HepG2 (cell line): ENCODE results near the gene ZNF134. TPM values are rescaled to one million over a fixed set of nuclear protein-coding genes. Genes with fewer than 3 reads are reported as not detected.

ENCODE experiments used
- ATF7 ChIP-seq, 2 experiments: fragments of 450-650 bp in 1 of 2; sonication (generic) in 1 of 2; formaldehyde crosslinking in 1 of 2; IDR thresholded peaks; 2 replicates each; pipeline versions ENCODE4 v1.4.0 to v1.6.1; 2016 to 2020; ENCODE audit warnings: antibody characterized with exemption in 1 of 2, mild to moderate bottlenecking in 1 of 2, missing genetic modification reagents in 1 of 2
- ELF3 ChIP-seq: IDR thresholded peaks from 2 replicates; pipeline ENCODE4 v1.6.1; 2016; ENCODE audit warnings: missing genetic modification reagents, missing compliant biosample characterization
- ELF4 ChIP-seq: sonication (generic); formaldehyde crosslinking; IDR thresholded peaks from 2 replicates; pipeline ENCODE4 v1.5.0; 2020; ENCODE audit warnings: missing genetic modification reagents, mild to moderate bottlenecking, moderate library complexity, borderline replicate concordance
- ETV5 ChIP-seq: IDR thresholded peaks from 2 replicates; pipeline ENCODE4 v1.6.1; 2018; ENCODE audit warnings: missing biosample characterization, missing genetic modification reagents, inconsistent platforms, borderline replicate concordance
- HDAC1 ChIP-seq: sonication (generic); formaldehyde crosslinking; IDR thresholded peaks from 2 replicates; pipeline ENCODE4 v1.5.1; 2020; ENCODE audit warnings: mild to moderate bottlenecking, missing genetic modification reagents
- KLF16 ChIP-seq, 2 experiments: sonication (generic) in 1 of 2; formaldehyde crosslinking in 1 of 2; IDR thresholded peaks; 2 replicates each; pipeline versions ENCODE4 v1.6.1 to v1.8.0; 2016 to 2023; ENCODE audit warnings: missing genetic modification reagents in 2 of 2, missing compliant biosample characterization in 1 of 2
- RXRB ChIP-seq: IDR thresholded peaks from 2 replicates; pipeline ENCODE4 v1.6.1; 2016; ENCODE audit warnings: borderline replicate concordance, missing genetic modification reagents, missing compliant biosample characterization
- TBP ChIP-seq: sonication (generic); formaldehyde crosslinking; IDR thresholded peaks from 2 replicates; pipeline ENCODE4 v1.5.0; 2020; ENCODE audit warnings: missing genetic modification reagents
- polyA plus RNA-seq, 8 experiments: library from polyadenylated mRNA; depleted of rRNA in 3 of 8; stranded (reverse) in 7 of 8; unstranded in 1 of 8; fragments of >200 nt; fragmentation: Illumina TruSeq in 4 of 8; extraction: Trizol in 4 of 8; gene quantifications; 2 replicates each; pipeline versions ENCODE4 v1.2.1 to v1.2.3, GENCODE V29; 2011 to 2016; ENCODE audit warnings: low read depth in 4 of 8, missing spikeins in 1 of 8, mixed read lengths in 1 of 8; ENCODE audit not compliant: insufficient read depth in 1 of 8
- total RNA-seq, 5 experiments: library from RNA; depleted of rRNA; stranded (reverse); fragments of >200 nt; fragmentation: Illumina TruSeq; extraction: Trizol; gene quantifications; 2 replicates each; pipeline ENCODE4 v1.2.3, GENCODE V29; 2016; ENCODE audit warnings: low read depth in 1 of 5
- TF ChIP-seq, protein P1 (sequence below): sonication (generic); formaldehyde crosslinking; IDR thresholded peaks from 2 replicates; pipeline ENCODE4 v1.5.1; 2020; ENCODE audit warnings: mild to moderate bottlenecking, missing genetic modification reagents, moderate library complexity
- TF ChIP-seq, protein P2 (sequence below): sonication (generic); formaldehyde crosslinking; conservative IDR thresholded peaks from 2 replicates; pipeline ENCODE4 v1.8.0; 2022; ENCODE audit warnings: missing genetic modification reagents
- TF ChIP-seq, protein P3 (sequence below): IDR thresholded peaks from 2 replicates; pipeline ENCODE4 v1.6.1; 2016
- TF ChIP-seq, protein P4 (sequence below): sonication (generic); formaldehyde crosslinking; IDR thresholded peaks from 2 replicates; pipeline ENCODE4 v1.8.1; 2023; ENCODE audit warnings: mild to moderate bottlenecking, moderate library complexity, missing genetic modification reagents
- TF ChIP-seq, protein P5 (sequence below): sonication (generic); formaldehyde crosslinking; IDR thresholded peaks from 2 replicates; pipeline ENCODE4 v1.5.1; 2020; ENCODE audit warnings: missing genetic modification reagents, mild to moderate bottlenecking, borderline replicate concordance

The ZNF134 gene
- total and polyA plus RNA-seq, 2 of the 13 experiments (the other 11 are each of a cell fraction or from before 2014, with no cell fraction given): 6.8 to 17.1 TPM

DNA sequence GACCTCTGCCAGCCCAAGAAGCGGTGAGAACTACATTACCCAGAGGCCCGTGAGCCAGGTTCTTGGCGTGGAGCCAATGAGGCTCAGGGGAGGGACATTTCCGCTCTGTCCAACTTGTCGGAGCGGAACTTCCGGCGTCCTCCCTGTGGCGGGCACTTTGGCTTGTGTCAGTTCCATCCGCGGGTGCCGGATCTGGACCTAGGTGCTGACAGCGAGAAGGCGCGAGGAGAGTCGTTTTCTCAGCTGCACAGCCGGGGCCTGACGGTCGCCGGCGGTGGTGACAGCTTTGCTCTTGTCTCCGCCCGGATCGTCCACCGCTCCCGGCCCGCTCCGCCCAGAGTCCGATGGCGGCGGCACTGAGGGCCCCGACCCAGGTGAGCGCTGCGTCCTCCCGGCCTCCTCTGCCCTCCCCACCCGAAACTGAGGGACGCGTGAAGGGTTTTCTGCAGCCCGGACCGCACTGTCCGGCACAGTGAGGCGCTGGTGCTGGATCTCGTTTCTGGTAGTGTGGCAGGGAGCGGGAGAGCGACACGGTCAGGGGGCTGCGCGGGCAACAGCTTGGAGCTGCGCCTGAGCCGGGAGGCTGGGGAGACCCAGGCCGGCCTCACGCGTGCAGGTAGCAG is 14.2 kb upstream of the ZNF134 start, which contains the start of gene ZNF530 (continued):
- TF ChIP-seq, protein P1, sequence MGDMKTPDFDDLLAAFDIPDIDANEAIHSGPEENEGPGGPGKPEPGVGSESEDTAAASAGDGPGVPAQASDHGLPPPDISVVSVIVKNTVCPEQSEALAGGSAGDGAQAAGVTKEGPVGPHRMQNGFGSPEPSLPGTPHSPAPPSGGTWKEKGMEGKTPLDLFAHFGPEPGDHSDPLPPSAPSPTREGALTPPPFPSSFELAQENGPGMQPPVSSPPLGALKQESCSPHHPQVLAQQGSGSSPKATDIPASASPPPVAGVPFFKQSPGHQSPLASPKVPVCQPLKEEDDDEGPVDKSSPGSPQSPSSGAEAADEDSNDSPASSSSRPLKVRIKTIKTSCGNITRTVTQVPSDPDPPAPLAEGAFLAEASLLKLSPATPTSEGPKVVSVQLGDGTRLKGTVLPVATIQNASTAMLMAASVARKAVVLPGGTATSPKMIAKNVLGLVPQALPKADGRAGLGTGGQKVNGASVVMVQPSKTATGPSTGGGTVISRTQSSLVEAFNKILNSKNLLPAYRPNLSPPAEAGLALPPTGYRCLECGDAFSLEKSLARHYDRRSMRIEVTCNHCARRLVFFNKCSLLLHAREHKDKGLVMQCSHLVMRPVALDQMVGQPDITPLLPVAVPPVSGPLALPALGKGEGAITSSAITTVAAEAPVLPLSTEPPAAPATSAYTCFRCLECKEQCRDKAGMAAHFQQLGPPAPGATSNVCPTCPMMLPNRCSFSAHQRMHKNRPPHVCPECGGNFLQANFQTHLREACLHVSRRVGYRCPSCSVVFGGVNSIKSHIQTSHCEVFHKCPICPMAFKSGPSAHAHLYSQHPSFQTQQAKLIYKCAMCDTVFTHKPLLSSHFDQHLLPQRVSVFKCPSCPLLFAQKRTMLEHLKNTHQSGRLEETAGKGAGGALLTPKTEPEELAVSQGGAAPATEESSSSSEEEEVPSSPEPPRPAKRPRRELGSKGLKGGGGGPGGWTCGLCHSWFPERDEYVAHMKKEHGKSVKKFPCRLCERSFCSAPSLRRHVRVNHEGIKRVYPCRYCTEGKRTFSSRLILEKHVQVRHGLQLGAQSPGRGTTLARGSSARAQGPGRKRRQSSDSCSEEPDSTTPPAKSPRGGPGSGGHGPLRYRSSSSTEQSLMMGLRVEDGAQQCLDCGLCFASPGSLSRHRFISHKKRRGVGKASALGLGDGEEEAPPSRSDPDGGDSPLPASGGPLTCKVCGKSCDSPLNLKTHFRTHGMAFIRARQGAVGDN (CRISPR knock-in tag): peak; percentile 73
- TF ChIP-seq, protein P2, sequence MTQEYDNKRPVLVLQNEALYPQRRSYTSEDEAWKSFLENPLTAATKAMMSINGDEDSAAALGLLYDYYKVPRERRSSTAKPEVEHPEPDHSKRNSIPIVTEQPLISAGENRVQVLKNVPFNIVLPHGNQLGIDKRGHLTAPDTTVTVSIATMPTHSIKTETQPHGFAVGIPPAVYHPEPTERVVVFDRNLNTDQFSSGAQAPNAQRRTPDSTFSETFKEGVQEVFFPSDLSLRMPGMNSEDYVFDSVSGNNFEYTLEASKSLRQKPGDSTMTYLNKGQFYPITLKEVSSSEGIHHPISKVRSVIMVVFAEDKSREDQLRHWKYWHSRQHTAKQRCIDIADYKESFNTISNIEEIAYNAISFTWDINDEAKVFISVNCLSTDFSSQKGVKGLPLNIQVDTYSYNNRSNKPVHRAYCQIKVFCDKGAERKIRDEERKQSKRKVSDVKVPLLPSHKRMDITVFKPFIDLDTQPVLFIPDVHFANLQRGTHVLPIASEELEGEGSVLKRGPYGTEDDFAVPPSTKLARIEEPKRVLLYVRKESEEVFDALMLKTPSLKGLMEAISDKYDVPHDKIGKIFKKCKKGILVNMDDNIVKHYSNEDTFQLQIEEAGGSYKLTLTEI (CRISPR knock-in tag): no peak
- TF ChIP-seq KLF16 (CRISPR knock-in tag; IDR thresholded peaks at IDR 0.05): peak in 1 of 2 experiments; percentile 35; a peak in 1 of 4 replicates
- peak; percentile 75 for TF ChIP-seq ETV5 (CRISPR knock-in tag)
- peak; percentile 85; the same call in 1 of the 2 replicates for TF ChIP-seq ELF4 (CRISPR knock-in tag)
- TF ChIP-seq, protein P3, sequence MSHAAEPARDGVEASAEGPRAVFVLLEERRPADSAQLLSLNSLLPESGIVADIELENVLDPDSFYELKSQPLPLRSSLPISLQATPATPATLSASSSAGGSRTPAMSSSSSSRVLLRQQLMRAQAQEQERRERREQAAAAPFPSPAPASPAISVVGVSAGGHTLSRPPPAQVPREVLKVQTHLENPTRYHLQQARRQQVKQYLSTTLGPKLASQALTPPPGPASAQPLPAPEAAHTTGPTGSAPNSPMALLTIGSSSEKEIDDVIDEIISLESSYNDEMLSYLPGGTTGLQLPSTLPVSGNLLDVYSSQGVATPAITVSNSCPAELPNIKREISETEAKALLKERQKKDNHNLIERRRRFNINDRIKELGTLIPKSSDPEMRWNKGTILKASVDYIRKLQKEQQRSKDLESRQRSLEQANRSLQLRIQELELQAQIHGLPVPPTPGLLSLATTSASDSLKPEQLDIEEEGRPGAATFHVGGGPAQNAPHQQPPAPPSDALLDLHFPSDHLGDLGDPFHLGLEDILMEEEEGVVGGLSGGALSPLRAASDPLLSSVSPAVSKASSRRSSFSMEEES (CRISPR knock-in tag): peak; percentile 41; the same call in 1 of the 2 replicates
- TF ChIP-seq HDAC1: peak; percentile 100
- TF ChIP-seq RXRB (CRISPR knock-in tag): peak; percentile 17; the same call in 1 of the 2 replicates
- TF ChIP-seq TBP (CRISPR knock-in tag): no peak
- peak; percentile 71 for TF ChIP-seq ELF3 (CRISPR knock-in tag)
- TF ChIP-seq, protein P4, sequence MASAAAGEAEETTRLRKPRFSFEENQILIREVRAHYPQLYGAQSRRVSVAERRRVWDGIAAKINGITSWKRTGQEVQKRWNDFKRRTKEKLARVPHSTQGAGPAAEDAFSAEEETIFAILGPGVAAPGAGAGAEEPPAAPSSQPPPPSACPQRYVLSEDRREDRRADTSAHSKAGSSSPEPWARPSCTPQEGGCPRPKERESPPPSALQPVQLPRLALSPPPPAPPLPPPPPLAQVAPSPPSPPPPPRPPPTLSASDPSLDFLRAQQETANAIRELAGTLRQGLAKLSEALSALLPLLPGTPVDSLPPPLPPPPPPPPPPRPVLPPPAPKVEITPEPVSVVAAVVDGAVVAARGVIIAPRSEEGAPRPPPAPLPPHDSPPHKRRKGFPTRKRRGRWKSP (CRISPR knock-in tag): 0 out of 2 replicates have a peak, but pooled peaks have one; percentile 67
- TF ChIP-seq ATF7 (IDR thresholded peaks at IDR 0.05): no peak
- TF ChIP-seq ATF7 (CRISPR knock-in tag; IDR thresholded peaks at IDR 0.05): no peak
- TF ChIP-seq, protein P5, sequence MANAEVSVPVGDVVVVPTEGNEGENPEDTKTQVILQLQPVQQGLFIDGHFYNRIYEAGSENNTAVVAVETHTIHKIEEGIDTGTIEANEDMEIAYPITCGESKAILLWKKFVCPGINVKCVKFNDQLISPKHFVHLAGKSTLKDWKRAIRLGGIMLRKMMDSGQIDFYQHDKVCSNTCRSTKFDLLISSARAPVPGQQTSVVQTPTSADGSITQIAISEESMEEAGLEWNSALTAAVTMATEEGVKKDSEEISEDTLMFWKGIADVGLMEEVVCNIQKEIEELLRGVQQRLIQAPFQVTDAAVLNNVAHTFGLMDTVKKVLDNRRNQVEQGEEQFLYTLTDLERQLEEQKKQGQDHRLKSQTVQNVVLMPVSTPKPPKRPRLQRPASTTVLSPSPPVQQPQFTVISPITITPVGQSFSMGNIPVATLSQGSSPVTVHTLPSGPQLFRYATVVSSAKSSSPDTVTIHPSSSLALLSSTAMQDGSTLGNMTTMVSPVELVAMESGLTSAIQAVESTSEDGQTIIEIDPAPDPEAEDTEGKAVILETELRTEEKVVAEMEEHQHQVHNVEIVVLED: peak; percentile 92
